ENCODE results near the gene LBH.
A peak's percentile ranks its signal among the peaks of the same experiment; 100 is the strongest.

The LBH gene

DNA sequence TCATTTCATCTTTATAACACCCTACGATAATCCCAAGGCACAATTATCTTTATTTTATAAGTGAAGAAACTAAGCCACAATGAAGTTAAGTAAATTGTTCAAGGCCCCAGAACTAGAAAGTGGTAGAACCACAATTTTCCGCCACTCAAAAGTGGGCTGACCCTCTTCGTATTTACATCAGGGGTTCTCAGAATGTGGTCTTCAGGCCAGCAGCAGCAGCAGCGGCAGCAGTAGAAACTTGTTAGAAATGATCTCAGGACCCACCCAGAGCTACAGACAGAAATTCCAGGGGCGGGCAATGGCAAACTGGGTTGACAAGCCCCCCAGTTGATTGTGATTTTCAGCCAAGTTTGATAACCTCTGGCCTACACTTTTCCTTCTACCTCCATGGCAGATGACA is 62.8 kb downstream of the LBH start:
- ATAC-seq (replicated peaks) (no peak), DNase-seq (no peak)
- Mint-ChIP-seq H3K4me1 (peaks cover 46 to 73% of the 10 kb centered on the region in 2 donors), H3K27ac (peak overlapping the region; percentile 20), H3K36me3 (peaks cover 3 to 8% of the 10 kb centered on the region in 2 donors), H3K27me3 (no peaks in the 10 kb centered on the region), H3K9me3 (peaks cover 8% of the 10 kb centered on the region in 2 donors), H3K4me3 (no peak overlapping the region)

GRCh38 chr2:30296496-30296895 is 65.2 kb downstream of the LBH start:
- H3K9me3 Mint-ChIP-seq: peaks cover 8% of the 10 kb centered on the region in 2 donors
- no peak overlapping the region for H3K4me3 Mint-ChIP-seq
- H3K27ac Mint-ChIP-seq: no peak overlapping the region
- H3K36me3 Mint-ChIP-seq: peaks cover 3 to 11% of the 10 kb centered on the region in 2 donors
- H3K4me1 Mint-ChIP-seq: peaks cover 43 to 76% of the 10 kb centered on the region in 2 donors
- ATAC-seq (replicated peaks): no peak
- no peak for DNase-seq
- H3K27me3 Mint-ChIP-seq: no peaks in the 10 kb centered on the region

DNA sequence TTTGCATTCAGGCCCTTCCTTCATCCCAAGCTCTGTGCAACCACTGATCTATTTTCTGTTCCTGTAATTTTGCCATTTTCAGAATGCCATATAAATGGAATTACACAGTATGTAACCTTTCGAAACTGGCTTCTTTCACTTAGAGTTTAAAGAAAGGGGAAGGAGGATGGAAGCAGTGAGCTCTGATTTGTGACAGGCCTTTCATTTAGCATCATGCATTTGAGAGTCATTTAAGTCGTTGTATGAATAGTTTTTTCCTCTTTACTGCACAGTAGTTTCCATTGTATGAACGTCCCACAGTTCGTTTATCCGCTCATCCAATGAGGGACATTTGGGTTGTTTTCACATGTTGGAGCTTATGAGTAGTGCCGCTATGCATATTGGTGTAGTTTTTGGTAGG is 67.0 kb downstream of the LBH start:
- peaks cover 3 to 11% of the 10 kb centered on the region in 2 donors for H3K36me3 Mint-ChIP-seq
- H3K9me3 Mint-ChIP-seq: peaks cover 8% of the 10 kb centered on the region in 2 donors
- ATAC-seq (replicated peaks) (peak; percentile 88 to 92), DNase-seq (no peak)
- H3K4me1 Mint-ChIP-seq: peaks cover 48 to 78% of the 10 kb centered on the region in 2 donors
- no peak overlapping the region for H3K4me3 Mint-ChIP-seq
- H3K27me3 Mint-ChIP-seq: no peaks in the 10 kb centered on the region
- H3K27ac Mint-ChIP-seq: peak overlapping the region; percentile 16

DNA sequence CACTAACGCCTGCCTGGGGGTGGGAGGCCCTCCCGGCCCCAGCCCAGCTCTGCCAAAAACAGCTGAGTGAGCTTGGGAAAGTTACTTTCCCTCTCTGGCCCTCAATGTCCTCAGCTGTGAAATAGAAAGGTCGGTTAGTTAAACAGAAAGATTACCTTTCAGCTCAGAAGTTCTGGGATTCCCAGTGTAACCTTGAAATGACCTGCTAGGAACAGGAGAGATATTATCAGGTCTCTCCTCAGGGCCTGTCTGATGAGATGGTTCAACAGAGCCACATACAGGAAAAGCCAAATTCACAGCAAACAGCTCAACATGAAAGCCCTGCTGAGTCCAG is 68.8 kb downstream of the LBH start:
- Mint-ChIP-seq H3K4me3 (no peak overlapping the region), H3K4me1 (peaks cover 38 to 66% of the 10 kb centered on the region in 2 donors), H3K36me3 (peaks cover 3 to 14% of the 10 kb centered on the region in 2 donors), H3K9me3 (peaks cover 7 to 8% of the 10 kb centered on the region in 2 donors), H3K27me3 (no peaks in the 10 kb centered on the region), H3K27ac (no peak overlapping the region)
- ATAC-seq (replicated peaks): no peak
- no peak for DNase-seq

DNA sequence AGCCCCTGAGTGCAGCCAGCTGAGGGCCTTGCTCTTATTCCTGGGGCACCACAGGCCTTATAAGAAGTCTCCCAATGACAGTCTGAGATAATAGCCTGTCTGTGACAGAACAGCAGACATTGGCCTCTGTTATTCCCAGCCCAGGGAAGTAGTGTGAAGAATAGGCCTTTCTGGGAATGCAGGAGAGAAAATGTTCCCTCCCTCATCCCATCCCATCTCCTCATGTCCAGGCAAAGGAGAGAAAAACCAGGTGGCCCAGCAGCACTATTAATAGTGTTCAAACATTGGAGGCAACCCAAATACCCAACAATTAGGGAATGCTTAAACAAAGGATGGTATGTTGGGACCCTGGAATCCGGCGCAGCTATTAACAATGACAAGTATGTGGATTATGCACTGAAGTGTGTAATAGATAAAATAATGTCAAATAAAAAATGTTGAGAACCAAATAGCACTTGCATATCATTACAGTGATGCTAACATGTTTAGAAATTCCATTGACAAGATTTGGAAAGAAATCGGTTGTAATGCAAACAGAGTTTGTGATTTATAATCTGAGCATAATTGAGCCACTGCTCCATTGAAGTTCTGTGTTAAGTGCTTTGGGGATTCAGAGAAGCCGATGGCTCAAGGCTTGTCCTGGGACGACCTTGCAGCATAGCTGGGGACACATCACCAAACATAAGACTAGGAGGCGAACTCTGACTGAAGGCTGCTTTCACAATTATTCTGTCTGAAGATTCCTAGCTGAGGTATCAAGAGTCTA is 69.3 kb downstream of the LBH start:
- Mint-ChIP-seq H3K27me3 (no peaks in the 10 kb centered on the region), H3K4me3 (no peak overlapping the region), H3K36me3 (peaks cover 3 to 14% of the 10 kb centered on the region in 2 donors), H3K27ac (peak overlapping the region; percentile 56), H3K9me3 (peaks cover 7 to 8% of the 10 kb centered on the region in 2 donors), H3K4me1 (peaks cover 38 to 70% of the 10 kb centered on the region in 2 donors)
- ATAC-seq (replicated peaks): no peak
- DNase-seq: no peak

DNA sequence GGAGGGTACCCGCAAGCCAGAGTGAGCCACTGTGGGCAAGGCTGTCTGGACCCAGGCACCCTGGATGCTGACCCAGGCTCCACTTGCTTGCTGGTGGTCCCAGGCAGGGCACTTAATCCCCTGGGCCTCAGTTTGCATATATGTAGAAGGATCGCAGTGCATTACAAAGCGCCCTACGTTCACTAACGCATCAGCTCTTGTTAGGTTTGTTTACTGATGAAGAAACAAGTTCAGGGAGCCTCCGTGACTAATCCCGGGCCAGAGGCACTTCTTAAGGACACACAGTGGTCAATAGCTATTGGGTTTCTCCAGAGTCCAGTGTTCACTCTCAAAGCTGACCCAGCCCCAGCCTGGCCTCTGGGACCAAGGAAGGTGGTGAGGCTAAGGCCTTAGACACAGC is 70.2 kb downstream of the LBH start:
- no peak for DNase-seq
- Mint-ChIP-seq H3K9me3 (peaks cover 7 to 8% of the 10 kb centered on the region in 2 donors), H3K36me3 (peaks cover 3 to 14% of the 10 kb centered on the region in 2 donors), H3K27ac (no peak overlapping the region), H3K27me3 (no peaks in the 10 kb centered on the region), H3K4me1 (peaks cover 33 to 78% of the 10 kb centered on the region in 2 donors), H3K4me3 (no peak overlapping the region)
- no peak for ATAC-seq (replicated peaks)

- no peak overlapping the region for H3K27ac Mint-ChIP-seq
- ATAC-seq (replicated peaks) (no peak), DNase-seq (no peak)
- H3K36me3 Mint-ChIP-seq: peaks cover under 1 to 10% of the 10 kb centered on the region in 2 donors
- H3K4me3 Mint-ChIP-seq: no peak overlapping the region
- peaks cover 25 to 76% of the 10 kb centered on the region in 2 donors for H3K4me1 Mint-ChIP-seq
- peaks cover 0 to 4% of the 10 kb centered on the region in 2 donors for H3K9me3 Mint-ChIP-seq
- H3K27me3 Mint-ChIP-seq: no peaks in the 10 kb centered on the region
Measured at GRCh38 chr2:30302566-30302965, 71.2 kb downstream of the LBH start.

- Mint-ChIP-seq H3K27me3 (no peaks in the 10 kb centered on the region), H3K27ac (no peak overlapping the region), H3K36me3 (peaks cover 0 to 10% of the 10 kb centered on the region in 2 donors), H3K4me1 (peaks cover 24 to 70% of the 10 kb centered on the region in 2 donors), H3K4me3 (no peak overlapping the region), H3K9me3 (peaks cover 0 to 4% of the 10 kb centered on the region in 2 donors)
- DNase-seq (no peak), ATAC-seq (replicated peaks) (no peak)
Measured at GRCh38 chr2:30303095-30303494, 71.8 kb downstream of the LBH start.

DNA sequence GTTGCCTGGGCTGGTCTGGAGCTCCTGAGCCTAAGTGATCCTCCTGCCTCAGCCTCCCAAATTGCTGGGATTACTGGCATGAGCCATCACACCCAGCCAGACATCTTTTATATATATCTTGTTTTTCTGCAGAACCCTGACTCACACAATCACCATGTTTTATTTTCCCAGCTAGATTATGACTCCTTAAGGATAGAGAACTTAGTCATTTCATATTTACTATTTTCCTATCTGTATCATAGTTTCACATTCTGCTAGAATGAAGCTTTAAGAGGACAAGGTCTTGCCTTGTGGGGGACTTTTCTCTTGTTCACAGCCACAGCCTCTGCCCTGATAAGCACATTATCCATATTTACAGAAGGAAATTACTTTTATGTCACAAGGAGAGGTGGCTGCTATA is 73.9 kb downstream of the LBH start:
- H3K27me3 Mint-ChIP-seq: no peaks in the 10 kb centered on the region
- no peak overlapping the region for H3K4me3 Mint-ChIP-seq
- H3K36me3 Mint-ChIP-seq: peaks cover 0 to 6% of the 10 kb centered on the region in 2 donors
- no peak overlapping the region for H3K27ac Mint-ChIP-seq
- peaks cover 25 to 62% of the 10 kb centered on the region in 2 donors for H3K4me1 Mint-ChIP-seq
- peaks cover 0 to 4% of the 10 kb centered on the region in 2 donors for H3K9me3 Mint-ChIP-seq
- ATAC-seq (replicated peaks) (no peak), DNase-seq (no peak)

GRCh38 chr2:30306522-30306921 is 75.2 kb downstream of the LBH start:
- ATAC-seq (replicated peaks): peak in 1 of 2 donors; percentile 18
- Mint-ChIP-seq H3K36me3 (peaks cover 0 to 6% of the 10 kb centered on the region in 2 donors), H3K9me3 (peaks cover 0 to 4% of the 10 kb centered on the region in 2 donors), H3K4me1 (peaks cover 34 to 63% of the 10 kb centered on the region in 2 donors), H3K27ac (no peak overlapping the region), H3K4me3 (no peak overlapping the region), H3K27me3 (no peaks in the 10 kb centered on the region)
- DNase-seq: no peak

- H3K4me3 Mint-ChIP-seq: no peak overlapping the region
- no peak overlapping the region for H3K27ac Mint-ChIP-seq
- peaks cover 0 to 4% of the 10 kb centered on the region in 2 donors for H3K9me3 Mint-ChIP-seq
- H3K36me3 Mint-ChIP-seq: peaks cover 0 to 6% of the 10 kb centered on the region in 2 donors
- peaks cover 23 to 61% of the 10 kb centered on the region in 2 donors for H3K4me1 Mint-ChIP-seq
- H3K27me3 Mint-ChIP-seq: no peaks in the 10 kb centered on the region
- DNase-seq (no peak), ATAC-seq (replicated peaks) (no peak)
Measured at GRCh38 chr2:30308280-30308679, 76.9 kb downstream of the LBH start.

Data from stimulated activated naive B cell treated with anti-CD40 and anti-IgM and Interleukin-4, amounts not matched to agents 10 μg/mL and 1 μg/mL and 100 μg/mL, for 72 hours (primary cell).